Breast epithelium (tissue), 4 donors: ENCODE data around the gene DBNDD2. TPM values are rescaled to one million over a fixed set of nuclear protein-coding genes. Genes with fewer than 3 reads are reported as not detected.

Experiments used
- DNase-seq, 2 donors: peaks; one replicate each; pipeline ENCODE4 v3.0.0-alpha.2; 2019; ENCODE audit warnings: low spot score in 2 of 2
- H3K27ac ChIP-seq, 2 donors: fragments of 200-600 bp; sonication (generic) in 1 of 2; one replicate each; pipeline ENCODE4 v1.5.1; 2016 to 2019; ENCODE audit warnings: mild to moderate bottlenecking in 1 of 2
- H3K27me3 ChIP-seq, 2 donors: fragments of 200-600 bp; sonication (generic) in 1 of 2; one replicate each; pipeline versions ENCODE4 v1.5.1 to v1.6.0; 2017 to 2019; ENCODE audit warnings: control low read depth in 1 of 2, mild to moderate bottlenecking in 1 of 2
- H3K36me3 ChIP-seq: fragments of 200-600 bp; one replicate; pipeline ENCODE4 v1.5.1; 2019
- H3K4me1 ChIP-seq, 2 donors: fragments of 200-600 bp; sonication (generic); one replicate each; pipeline ENCODE4 v1.5.1; 2016 to 2019; ENCODE audit warnings: control low read depth in 1 of 2
- H3K4me3 ChIP-seq, 3 donors: fragments of 200-600 bp; sonication (generic); 1 replicate in 2 of 3; 2 replicates in 1 of 3; pipeline ENCODE4 v1.5.1; 2016 to 2019; ENCODE audit warnings: mild to moderate bottlenecking in 3 of 3, moderate library complexity in 2 of 3
- H3K9me3 ChIP-seq, 2 donors: fragments of 200-600 bp; sonication (generic) in 1 of 2; one replicate each; pipeline ENCODE4 v1.5.1; 2016 to 2019; ENCODE audit warnings: control low read depth in 1 of 2
- POLR2A ChIP-seq: fragments of 450-650 bp; IDR thresholded peaks from one replicate; pipeline ENCODE4 v1.6.1; 2016; ENCODE audit warnings: antibody characterized with exemption, mild to moderate bottlenecking, moderate library complexity
- POLR2AphosphoS5 ChIP-seq, 3 donors: sonication (generic); formaldehyde crosslinking; IDR thresholded peaks; one replicate each; pipeline ENCODE4 v1.6.1; 2017; ENCODE audit warnings: antibody characterized with exemption in 3 of 3
- intact Hi-C: fragments of 100-400 bp; cut with DNase I; formaldehyde crosslinking; loops from one replicate; pipeline ENCODE4 v1.15.1; 2023; ENCODE audit warnings: low total_unique reads
- total RNA-seq, 3 donors: library from RNA; depleted of rRNA; stranded (reverse); fragments of >200 nt; gene quantifications; one replicate each; pipeline ENCODE4 v1.1.0, GENCODE V29; 2016
- TF ChIP-seq, protein P1 (sequence below), 3 donors: fragments of 450-650 bp; IDR thresholded peaks; one replicate each; pipeline ENCODE4 v1.5.1; 2016 to 2017; ENCODE audit warnings: antibody characterized with exemption in 3 of 3, mild to moderate bottlenecking in 3 of 3, moderate library complexity in 3 of 3

DBNDD2 gene
- total RNA-seq, 3 donors from 2014 or later, result 32.2 to 49.2 (median 44.5) TPM

DNA sequence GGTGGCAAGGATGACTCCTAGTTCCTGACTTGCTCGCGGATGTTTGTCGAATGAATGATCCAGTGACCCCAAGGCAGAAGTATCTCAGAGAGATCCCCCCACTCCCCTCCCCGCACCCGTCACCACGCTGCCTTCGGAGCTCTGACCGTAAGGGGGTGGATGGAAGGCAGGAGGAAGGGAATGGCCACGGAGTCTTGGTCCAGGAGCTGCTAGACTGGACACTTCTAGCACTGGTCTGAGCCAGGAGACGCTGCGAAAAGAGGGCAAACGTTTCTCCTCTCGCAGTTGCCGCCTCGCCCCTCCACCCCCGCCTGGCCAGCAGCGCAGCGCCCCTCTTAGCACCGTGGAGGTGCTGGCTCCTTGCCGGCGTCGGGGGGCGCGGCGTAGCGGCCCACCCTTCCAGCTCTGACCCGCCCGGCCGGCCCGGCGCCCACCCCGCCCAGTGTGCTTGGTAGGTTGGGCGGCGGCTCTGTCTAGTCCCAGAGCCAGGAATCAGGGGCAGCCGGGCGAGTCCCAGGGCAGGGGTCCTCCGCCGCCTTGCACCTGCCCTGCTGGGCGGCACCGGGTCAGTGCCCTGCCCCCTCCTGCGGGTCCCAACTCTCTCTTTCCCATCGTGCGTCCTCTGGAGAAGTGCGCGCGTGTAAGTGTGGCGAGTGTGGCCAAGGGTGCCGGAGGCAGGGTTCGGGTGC, 2.4 kb upstream of the DBNDD2 start:
- no peaks in the 10 kb centered on the region for H3K36me3 ChIP-seq
- no peak for DNase-seq
- H3K4me1 ChIP-seq, result no peaks in the 10 kb centered on the region
- intact Hi-C loops, result no loop called here
- peak overlapping the region; percentile 93 for H3K27ac ChIP-seq
- no peaks in the 10 kb centered on the region for H3K27me3 ChIP-seq
- TF ChIP-seq POLR2A (no peak), POLR2AphosphoS5 (IDR thresholded peaks at IDR 0.05) (peak in 1 of 3 donors; percentile 3)
- peaks cover 3 to 4% of the 10 kb centered on the region in 2 donors for H3K9me3 ChIP-seq
- peak overlapping the region; percentile 62 to 90 (median 88) for H3K4me3 ChIP-seq

DNA sequence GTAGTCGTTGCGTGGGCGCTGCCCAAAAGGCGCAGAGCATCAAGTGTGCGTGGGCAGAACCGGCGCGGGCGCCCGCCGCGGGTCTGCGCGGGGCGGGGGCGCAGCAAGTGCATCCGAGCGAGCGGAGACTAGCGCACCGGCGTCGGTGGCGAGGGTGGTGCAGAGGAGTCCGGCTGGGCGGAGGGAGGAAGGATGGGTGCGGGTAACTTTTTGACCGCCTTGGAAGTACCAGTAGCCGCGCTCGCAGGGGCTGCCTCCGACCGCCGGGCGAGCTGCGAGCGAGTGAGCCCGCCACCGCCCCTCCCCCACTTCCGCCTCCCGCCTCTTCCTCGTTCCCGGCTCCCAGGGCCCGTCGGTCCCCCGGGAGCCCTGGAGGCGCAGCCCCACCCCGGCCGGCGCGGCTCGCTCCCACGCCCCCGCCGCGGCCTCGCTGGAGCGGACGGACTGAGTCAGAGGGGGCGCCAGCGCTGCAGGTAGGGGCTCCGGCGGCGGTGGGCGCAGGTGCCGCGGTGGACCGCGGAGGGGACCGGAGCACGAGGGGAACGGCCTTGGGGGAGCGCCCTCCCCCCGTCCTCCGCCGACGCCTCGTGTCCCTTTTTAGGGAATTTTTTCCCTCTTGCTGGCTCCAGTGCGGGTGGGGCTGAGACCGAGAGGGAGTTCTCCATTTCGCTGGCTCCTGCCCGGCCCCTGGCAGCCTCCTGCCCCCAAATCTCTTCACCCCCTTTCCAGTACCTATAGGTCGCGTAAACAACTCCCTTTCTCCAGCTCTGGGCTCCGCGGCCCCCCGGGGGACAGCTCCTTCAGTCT, 1.6 kb upstream of the DBNDD2 start:
- TF ChIP-seq POLR2A, result no peak
- TF ChIP-seq POLR2AphosphoS5 (IDR thresholded peaks at IDR 0.05), result peak in 2 of 3 donors; percentile 8 to 58
- Histone ChIP-seq H3K27me3 (no peaks in the 10 kb centered on the region), H3K27ac (peak overlapping the region; percentile 93), H3K9me3 (no peaks in the 10 kb centered on the region), H3K4me3 (peak overlapping the region; percentile 62 to 90 (median 88)), H3K4me1 (no peaks in the 10 kb centered on the region), H3K36me3 (no peaks in the 10 kb centered on the region)
- peak in 1 of 2 donors; percentile 78 for DNase-seq
- intact Hi-C loops, result no loop called here

DNA sequence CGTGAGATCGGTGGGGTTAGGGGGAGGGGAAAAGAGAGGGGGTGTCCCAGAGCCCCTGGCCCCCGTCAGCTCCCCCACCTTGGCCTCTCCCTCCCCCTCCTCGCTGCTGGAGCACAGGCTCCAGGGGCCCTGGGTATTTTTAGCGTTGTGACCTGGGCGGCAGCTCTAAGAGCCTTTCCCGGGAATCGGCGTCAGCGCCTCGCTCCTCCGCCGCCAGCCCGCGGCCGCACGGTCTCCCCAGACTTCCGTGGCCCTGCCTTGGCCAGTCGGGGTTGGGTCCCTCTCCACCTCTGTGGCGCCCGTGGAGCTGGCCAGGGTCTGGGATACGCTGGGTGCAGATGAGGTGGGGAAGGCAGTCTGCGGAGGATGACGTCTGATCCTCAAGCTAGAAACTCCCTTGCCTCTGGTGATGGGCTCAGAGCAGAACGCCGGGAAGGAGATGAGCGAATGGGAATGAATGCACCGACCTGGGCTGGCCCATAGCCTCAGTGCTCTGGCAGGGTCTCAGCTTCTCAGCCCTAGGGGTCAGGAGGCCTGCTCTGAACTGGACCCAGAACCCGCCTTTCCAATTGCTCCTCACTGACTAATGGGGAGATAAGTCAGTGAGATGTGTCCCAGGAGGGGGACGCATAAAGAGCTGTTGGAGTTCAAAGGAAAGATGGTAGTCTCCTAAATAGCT, 883 bp upstream of the DBNDD2 start:
- H3K27me3 ChIP-seq, result no peaks in the 10 kb centered on the region
- intact Hi-C loops, result no loop called here
- H3K36me3 ChIP-seq, result no peaks in the 10 kb centered on the region
- no peaks in the 10 kb centered on the region for H3K9me3 ChIP-seq
- H3K4me1 ChIP-seq, result no peaks in the 10 kb centered on the region
- H3K27ac ChIP-seq, result peak overlapping the region; percentile 93
- no peak for DNase-seq
- TF ChIP-seq, protein P1, sequence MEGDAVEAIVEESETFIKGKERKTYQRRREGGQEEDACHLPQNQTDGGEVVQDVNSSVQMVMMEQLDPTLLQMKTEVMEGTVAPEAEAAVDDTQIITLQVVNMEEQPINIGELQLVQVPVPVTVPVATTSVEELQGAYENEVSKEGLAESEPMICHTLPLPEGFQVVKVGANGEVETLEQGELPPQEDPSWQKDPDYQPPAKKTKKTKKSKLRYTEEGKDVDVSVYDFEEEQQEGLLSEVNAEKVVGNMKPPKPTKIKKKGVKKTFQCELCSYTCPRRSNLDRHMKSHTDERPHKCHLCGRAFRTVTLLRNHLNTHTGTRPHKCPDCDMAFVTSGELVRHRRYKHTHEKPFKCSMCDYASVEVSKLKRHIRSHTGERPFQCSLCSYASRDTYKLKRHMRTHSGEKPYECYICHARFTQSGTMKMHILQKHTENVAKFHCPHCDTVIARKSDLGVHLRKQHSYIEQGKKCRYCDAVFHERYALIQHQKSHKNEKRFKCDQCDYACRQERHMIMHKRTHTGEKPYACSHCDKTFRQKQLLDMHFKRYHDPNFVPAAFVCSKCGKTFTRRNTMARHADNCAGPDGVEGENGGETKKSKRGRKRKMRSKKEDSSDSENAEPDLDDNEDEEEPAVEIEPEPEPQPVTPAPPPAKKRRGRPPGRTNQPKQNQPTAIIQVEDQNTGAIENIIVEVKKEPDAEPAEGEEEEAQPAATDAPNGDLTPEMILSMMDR (IDR thresholded peaks at IDR 0.05), result no peak
- TF ChIP-seq POLR2A, result peak; percentile 16
- TF ChIP-seq POLR2AphosphoS5 (IDR thresholded peaks at IDR 0.05), result peak; percentile 47 to 70 (median 64)
- H3K4me3 ChIP-seq, result peak overlapping the region; percentile 62 to 90 (median 88)

DNA sequence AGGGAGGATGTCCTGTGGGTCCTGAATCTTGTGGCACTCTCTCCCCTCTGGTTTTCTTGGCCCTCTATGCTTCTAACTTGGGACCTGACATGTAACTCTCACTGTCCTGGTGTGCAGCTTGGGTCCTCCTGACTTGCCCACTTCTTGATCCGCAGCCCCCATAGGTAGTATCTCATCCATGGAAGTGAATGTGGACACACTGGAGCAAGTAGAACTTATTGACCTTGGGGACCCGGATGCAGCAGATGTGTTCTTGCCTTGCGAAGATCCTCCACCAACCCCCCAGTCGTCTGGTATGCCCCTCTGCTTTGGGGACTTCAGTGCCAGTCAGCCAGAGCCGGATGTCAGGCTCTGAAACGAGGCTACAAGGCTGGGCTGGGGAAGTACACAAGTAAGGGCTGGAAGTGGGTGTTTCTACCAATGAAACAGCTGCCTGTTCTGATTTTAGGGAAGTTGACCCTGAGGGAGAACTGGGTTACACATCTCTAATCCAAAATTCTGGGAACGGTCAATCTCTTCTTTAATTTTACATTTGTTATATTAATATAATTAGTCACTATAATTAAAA, 641 bp downstream of the DBNDD2 start:
- Histone ChIP-seq H3K9me3 (no peaks in the 10 kb centered on the region), H3K27me3 (no peaks in the 10 kb centered on the region), H3K4me1 (no peaks in the 10 kb centered on the region), H3K27ac (peak overlapping the region in 1 of 2 donors; percentile 93), H3K4me3 (peak overlapping the region in 1 of 3 donors; percentile 90), H3K36me3 (no peaks in the 10 kb centered on the region)
- intact Hi-C loops, result no loop called here
- TF ChIP-seq, protein P1 (IDR thresholded peaks at IDR 0.05), result no peak
- TF ChIP-seq POLR2AphosphoS5 (IDR thresholded peaks at IDR 0.05), result no peak
- TF ChIP-seq POLR2A, result no peak
- DNase-seq, result no peak

DNA sequence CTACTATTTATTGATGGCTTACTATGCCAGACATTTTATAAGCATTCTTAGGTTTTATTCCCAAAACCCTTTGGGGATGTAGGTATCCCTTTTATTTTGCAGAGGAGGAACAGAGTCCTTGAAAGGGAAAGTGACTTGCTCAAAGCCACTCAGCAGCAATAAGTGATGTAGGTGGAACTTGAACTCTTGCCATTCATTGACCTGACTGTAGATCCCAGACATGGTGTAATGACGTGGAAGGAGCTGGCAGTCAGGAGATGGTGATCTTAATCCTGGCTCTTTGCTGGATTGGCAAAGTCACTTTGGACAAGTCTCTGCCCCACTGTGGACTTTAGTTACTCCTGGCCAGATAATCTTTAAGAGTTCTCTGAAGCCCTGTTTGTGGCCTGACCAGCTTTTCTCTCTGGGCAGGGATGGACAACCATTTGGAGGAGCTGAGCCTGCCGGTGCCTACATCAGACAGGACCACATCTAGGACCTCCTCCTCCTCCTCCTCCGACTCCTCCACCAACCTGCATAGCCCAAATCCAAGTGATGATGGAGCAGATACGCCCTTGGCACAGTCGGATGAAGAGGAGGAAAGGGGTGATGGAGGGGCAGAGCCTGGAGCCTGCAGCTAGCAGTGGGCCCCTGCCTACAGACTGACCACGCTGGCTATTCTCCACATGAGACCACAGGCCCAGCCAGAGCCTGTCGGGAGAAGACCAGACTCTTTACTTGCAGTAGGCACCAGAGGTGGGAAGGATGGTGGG, 1.6 kb downstream of the DBNDD2 start:
- Histone ChIP-seq H3K27ac (no peak overlapping the region), H3K4me1 (no peaks in the 10 kb centered on the region), H3K27me3 (no peaks in the 10 kb centered on the region), H3K4me3 (no peak overlapping the region), H3K36me3 (no peaks in the 10 kb centered on the region), H3K9me3 (no peaks in the 10 kb centered on the region)
- no peak for DNase-seq
- TF ChIP-seq POLR2A, result no peak
- intact Hi-C loops, result no loop called here

DNA sequence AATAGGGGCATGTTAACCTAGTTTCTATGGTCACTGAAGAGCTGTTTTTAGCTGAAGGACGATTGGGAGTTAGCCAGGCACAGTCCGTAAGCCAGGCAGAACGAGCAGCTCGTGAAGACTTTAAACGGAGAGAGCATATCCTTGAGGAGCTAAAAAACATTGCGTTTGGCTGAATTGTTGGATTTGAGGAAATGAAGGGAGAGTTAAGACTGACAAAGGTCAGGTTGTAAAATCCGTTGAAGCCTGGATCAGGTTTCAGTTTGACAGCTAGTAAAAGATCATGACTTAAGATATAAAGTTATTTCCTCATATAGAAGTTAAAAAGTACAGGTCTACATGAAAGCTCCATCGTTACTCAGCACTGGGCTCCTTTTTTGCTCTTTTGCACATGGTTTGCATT, 2.8 kb downstream of the DBNDD2 start:
- Histone ChIP-seq H3K4me3 (no peak overlapping the region), H3K27ac (no peak overlapping the region), H3K36me3 (no peaks in the 10 kb centered on the region), H3K27me3 (no peaks in the 10 kb centered on the region), H3K4me1 (no peaks in the 10 kb centered on the region), H3K9me3 (no peaks in the 10 kb centered on the region)
- intact Hi-C loops, result no loop called here
- no peak for DNase-seq
- TF ChIP-seq POLR2A, result no peak
- TF ChIP-seq POLR2AphosphoS5 (IDR thresholded peaks at IDR 0.05), result no peak
- TF ChIP-seq, protein P1 (IDR thresholded peaks at IDR 0.05), result no peak
